DMS79 (cell line): ENCODE data around the gene RBMY1A1.
"Not testable (repeated sequence)": the region's sequence is repeated elsewhere in the genome, so short reads cannot be mapped to it uniquely, and the experiment has no call there.

ENCODE experiments used
- DNase-seq: peaks from one replicate; lab custom pipeline; 2025; lab: John Stamatoyannopoulos, UW

RBMY1A1 gene

DNA sequence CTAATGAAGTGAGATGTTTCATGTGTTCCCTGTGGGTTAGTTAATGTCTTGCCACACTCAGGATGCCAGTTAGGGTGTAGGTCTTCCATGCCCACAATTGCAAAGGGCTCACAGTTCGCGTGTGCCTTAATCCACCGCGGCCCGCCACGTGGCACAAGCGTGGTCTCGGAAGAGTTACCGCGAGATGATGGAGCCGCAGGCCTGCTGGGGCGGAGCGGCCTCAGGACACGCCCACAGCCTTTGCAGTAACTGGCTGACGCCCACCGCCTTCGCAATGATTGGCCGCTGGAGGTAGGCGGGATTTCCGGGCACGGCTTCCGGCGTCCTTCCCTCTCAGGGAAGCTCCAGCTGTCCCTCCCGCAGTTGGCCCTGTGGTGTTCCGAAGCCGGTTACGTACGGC, at the start of gene RBMY1A1:
RBMY1A1 (plus strand) TSS at position 301 of the 400 bp plus-strand sequence. CDS start 2,013 bp downstream, outside the sequence.
- DNase-seq = not testable (repeated sequence)

GRCh38 chrY:21511038-21511437, 23.6 kb upstream of the RBMY1A1 start, which contains the start of gene RBMY1B:
Gene RBMY1B, plus strand, starts transcription at chrY:21511338. Its CDS starts 2,013 bp downstream, at chrY:21513351.
- DNase-seq = not testable (repeated sequence)

DNA sequence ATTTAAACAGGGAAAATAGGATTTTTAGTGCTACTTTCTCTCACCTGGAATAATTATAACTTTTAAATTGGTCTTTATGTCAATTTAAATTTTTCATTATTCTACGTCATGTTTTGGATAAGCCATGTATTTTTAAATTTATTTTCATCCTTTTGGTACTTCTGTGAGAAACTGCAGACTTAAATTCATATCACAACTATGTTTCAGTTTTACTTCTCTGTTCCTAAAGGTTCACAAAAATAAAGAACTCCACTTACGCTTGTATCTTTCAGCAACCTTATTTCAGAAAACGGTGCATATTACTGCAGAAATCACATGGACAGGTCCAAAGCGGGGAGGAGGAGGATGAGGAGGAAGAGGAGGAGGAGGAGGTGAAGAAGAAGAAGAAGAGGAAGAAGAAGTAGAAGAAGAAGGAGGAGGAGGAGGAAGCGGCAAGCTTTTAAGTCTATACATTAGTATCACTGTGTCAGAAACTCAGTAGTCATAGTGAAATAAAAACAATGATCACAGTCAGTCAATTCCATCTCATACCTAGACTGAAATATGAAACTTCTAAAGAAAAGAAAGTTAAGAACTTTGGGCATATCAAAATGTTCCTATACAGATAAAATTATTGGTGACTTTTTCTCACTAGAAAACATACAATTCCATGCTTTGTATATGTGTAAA, 24.8 kb downstream of the RBMY1A1 start:
- DNase-seq = not testable (repeated sequence)

- no peak for DNase-seq
These were observed 50.8 kb downstream of the RBMY1A1 start for GRCh38 chrY:21585449-21585848.

- DNase-seq = not testable (repeated sequence)
These were observed 51.8 kb downstream of the RBMY1A1 start for GRCh38 chrY:21586454-21586853.

- no peak for DNase-seq
These were observed 57.4 kb downstream of the RBMY1A1 start for GRCh38 chrY:21592059-21592458.

DNA sequence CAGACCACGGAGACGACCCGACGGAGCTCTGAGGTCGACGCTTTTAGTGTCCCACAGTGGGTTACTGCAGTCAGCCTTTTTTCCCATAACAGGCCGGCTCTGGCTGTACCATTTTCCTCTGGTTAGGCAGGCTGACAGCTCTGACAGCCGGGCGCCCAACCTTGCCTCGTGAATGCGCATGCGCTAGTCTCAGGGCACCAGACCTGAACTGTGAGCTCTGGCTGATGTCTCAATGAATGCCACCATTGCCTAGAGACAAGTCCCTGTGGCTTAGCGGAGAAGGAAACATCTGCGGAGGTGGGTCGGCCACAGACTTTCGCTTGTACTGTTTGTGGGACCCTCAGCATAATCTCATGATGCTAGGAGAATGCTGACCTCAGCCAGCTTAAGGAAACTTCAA, 61.6 kb downstream of the RBMY1A1 start:
- DNase-seq = not testable (repeated sequence)
